Fibroblast of skin of right quadriceps (primary cell): ENCODE measurements around the gene KCTD5.
"Not testable (repeated sequence)": the region's sequence is repeated elsewhere in the genome, so short reads cannot be mapped to it uniquely, and the experiment has no call there.

Source experiments
- DNase-seq: peaks from one replicate; pipeline ENCODE4 v3.0.0-alpha.2; 2013

KCTD5 gene

GRCh38 chr16:2673066-2673999 lies 9.0 kb upstream of the KCTD5 start:
- peak; percentile 95 for DNase-seq

DNA sequence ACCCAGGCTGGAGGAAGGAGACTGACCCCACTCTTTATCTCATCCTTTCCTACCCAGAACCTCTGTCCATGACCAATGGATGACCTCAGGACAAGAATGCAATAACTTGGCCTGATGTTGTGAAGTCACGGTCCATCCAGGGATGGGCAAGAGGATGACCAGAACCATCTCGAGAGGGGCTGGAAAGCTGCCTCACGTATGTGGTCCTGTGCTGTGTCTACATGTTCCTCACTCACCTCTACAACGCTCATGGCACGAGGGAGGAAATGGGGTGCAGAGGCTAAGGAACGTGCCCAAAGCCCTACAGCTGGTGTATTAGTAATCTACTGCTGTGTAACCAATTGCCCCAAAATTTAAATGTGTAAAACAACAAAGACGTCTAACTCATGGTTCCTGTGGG lies 7.3 kb upstream of the KCTD5 start:
- no peak for DNase-seq

DNA sequence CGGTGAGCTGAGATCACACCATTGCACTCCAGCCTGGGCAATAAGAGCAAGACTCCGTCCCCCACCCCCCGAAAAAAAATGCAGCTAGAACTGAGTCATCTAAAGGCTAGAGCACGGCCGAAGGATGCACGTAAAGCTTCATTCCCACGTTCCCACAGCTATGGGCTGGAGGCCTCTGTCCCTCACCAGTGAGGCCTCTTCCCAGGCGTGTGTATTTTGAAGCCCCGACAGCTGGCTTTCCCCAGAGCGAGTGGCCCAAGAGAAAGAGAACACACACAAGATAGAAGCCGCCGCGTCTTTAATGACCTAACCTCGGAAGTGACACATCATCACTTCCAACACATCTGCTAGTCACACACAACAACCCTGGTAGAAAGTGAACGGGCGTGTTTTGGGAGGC lies 6.6 kb upstream of the KCTD5 start:
- DNase-seq, result peak; percentile 14

- not testable (repeated sequence) for DNase-seq
These were observed 5.4 kb upstream of the KCTD5 start for GRCh38 chr16:2676937-2677336.

DNA sequence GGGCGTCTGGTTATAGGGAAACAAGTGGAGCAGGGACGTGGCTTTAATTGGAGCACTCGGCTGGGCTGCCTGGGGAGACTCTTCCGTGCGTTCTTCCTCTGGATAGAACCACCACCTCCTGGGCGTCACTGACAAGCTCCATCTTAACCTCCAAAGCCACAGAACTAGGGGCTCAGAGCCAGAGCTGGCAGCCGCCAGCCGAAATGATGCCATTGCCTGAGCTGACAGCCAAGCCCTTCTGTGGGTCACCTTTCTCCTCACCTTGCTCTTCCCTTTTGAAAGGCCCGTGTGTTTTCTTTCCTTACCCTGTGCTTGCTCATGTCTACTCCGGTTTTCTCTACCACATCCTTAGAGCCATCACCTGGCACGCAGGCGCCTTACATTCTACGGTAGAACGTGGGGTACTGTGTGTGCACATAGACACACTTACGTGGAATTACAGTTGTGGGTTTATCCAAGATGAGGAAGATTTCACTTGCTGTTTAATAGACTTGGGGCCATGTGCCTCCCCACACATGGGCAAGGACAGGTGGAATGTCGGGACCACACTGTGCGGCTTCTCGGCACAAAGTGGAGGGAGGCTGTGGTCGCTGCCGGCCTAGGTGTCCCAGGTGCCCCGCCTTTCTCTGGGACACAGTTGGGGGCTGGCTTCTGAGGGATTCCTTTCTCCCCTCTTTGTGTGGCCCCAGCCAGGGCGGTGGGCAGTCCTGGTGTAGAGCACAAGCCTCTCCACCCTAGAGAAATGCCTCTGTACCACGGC lies 3.9 kb upstream of the KCTD5 start:
- DNase-seq, result not testable (repeated sequence)

GRCh38 chr16:2679902-2680301 lies 2.4 kb upstream of the KCTD5 start:
- not testable (repeated sequence) for DNase-seq

- DNase-seq, result not testable (repeated sequence)
These were observed 2.0 kb upstream of the KCTD5 start for GRCh38 chr16:2680360-2680759.

GRCh38 chr16:2683041-2683440 lies 718 bp downstream of the KCTD5 start:
- DNase-seq, result not testable (repeated sequence)

GRCh38 chr16:2686075-2686474 lies 3.8 kb downstream of the KCTD5 start:
- DNase-seq, result not testable (repeated sequence)

- no peak for DNase-seq
These were observed 4.7 kb downstream of the KCTD5 start for GRCh38 chr16:2686912-2687507.

DNA sequence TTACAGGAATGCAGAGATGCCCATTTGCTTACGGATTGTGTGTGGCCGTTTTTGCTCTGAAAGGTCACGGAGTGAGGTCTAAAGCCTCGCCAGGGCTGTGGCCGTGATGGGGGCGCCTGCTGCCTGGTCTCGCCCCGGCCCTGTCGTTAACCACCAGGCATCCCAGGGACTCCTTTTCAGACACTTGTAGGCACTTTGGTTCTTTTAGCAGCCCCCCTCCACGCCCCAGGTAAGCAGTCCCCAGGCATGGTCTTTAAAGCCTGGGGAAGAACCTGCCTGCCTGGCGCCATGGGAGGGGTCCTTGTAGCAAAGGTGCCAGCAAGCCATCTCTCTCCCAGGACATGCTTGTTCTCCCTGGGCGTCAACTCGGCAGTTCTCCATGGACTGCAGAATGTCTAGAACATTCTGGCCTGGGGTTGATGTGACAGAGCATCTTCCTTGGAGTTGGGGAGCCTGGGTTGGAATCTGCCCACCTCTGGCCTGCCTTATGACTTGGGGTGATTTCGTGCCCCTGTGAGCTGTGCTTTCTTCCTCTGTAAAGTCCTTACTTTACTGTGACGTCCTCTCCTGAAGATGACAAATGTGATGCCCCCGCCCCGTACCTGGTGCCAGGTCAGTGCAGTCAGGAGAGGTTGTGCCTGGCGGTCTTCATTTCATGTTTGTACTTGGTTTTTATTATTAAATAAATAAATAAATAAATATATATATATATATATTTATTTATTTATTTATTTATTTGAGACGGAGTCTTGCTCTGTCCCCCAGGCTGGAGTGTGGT lies 5.4 kb downstream of the KCTD5 start:
- no peak for DNase-seq

GRCh38 chr16:2689422-2689821 lies 7.1 kb downstream of the KCTD5 start:
- DNase-seq, result not testable (repeated sequence)

DNA sequence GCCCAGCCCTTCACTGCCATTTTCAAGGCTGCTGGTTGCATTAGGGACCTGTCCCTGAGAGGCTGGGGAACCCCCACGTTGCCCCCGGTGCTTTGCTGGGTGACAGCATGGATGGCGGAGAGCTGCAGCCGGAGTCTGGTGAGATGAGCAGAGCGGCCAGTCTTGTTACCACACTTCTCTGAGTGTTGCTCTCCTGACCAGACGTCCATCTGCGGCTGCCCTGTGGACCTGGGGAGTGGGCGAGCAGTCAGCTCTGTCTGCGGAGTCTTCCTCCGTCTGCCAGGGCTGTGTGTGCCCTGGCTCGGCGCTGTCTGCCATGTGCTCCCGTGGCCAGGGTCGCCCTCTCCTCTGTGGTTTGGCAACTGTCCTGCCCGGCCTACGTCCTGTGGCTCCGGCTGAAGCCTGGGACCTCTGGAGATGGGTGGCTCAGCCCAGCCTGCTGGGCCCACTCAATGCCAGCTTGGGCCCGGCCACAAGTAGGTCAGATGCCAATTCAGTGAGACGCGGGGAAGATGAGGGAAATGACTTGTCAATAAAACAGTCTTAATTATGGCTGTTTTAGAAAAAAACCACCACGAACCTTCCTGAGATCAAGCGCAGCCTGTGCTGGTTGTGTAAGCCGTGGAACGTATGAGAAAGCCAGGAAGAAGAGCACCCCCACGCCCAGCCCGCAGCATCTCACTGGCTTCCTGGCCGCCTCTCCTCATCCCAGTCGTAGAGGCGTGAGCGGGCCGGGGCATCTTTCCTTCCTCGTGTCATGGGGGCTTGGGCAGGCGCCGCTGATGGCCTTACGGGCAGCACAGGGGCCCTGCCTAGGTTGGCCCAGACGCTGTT lies 7.9 kb downstream of the KCTD5 start:
- no peak for DNase-seq

DNA sequence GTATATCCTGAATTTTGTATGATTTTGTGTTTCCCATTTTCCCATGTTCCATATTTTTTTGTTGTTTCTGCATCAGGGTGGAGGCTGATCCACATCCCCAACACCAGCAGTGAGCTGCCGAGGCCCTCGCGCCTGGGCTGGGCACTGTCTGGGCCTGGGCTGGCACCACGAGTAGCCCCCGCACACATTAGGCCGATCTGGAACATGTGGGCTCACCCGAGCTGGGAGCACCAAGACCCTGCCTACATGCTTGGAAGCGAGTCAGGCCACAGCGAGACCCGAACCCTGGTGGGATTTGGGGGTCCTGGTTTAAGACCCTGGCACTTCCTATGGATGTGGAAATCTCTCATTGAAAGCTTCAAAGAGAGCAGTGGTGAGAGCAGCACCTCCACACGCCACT lies 8.5 kb downstream of the KCTD5 start:
- no peak for DNase-seq

DNA sequence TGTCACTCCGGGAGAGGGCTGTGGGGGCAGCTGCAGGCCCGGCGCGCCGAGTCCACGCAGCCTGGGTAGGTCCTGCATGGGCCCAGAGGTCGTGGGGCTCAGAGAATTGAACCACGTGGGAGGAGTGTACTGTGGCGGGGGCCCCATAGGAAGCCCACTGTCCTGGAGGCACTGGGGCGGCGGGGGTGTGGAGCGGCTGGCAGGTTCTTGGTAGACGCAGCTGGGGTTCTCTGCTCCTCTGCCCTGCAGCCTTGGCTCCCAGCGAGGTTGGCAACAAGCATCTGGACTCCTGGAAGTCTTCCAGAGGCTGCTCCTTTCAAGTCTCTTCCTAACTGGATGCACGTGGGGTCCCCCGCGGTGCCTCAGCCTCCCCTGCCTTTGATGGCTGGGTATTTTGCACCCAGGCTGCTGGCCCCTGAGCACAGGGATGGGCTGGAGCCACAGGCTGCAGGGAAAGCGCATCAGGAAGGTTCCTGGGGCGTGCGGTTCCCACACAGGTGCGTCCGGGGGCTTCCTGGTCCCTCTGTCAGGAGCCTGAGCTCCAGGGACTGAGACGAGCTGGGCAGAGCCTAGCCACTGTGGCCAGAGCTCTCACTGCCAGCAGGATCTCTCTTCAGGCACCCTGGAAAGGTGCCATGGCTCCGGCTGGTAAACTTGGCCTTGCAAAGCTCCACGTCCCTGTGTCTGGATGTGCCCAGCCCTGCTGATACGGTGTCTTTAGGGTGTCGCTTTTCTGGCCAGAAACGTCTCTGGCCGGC lies 9.3 kb downstream of the KCTD5 start:
- no peak for DNase-seq

GRCh38 chr16:2692251-2692947 lies 10.1 kb downstream of the KCTD5 start:
- DNase-seq, result no peak

- no peak for DNase-seq
These were observed 10.8 kb downstream of the KCTD5 start for GRCh38 chr16:2692948-2693651.

GRCh38 chr16:2696601-2697250 lies 14.4 kb downstream of the KCTD5 start:
- not testable (repeated sequence) for DNase-seq

GRCh38 chr16:2697401-2697948 lies 15.2 kb downstream of the KCTD5 start:
- DNase-seq, result no peak
